ENCODE measurements around the gene SORCS1. TPM values are rescaled to one million over a fixed set of nuclear protein-coding genes. Genes with fewer than 3 reads are reported as not detected.

Gene SORCS1
- total and polyA plus RNA-seq, 2 donors (not counting 1 experiment from before 2014, with no cell fraction given) = under 0.01 to 0.01 TPM

DNA sequence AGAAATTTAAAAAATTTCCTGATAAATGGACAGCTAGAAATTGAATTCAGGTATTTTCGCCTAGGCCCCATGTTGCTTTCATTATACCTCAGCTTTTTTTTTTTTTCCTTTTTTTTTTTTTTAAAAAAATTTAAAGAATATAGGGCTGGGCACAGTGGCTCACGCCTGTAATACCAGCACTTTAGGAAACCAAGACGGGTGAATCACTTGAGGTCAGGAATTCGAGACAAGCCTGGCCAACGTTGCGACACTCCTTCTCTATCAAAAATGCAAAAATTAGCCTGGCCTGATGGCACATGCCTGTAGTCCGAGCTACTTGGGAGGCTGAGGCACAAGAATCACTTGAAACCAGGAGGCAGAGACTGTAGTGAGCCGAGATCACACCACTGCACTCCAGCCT lies 334.0 kb downstream of the SORCS1 start:
- Histone ChIP-seq H3K4me2 (ENCODE audit: extremely low read depth, insufficient read depth, low read length) (no peak overlapping the region), H2AFZ (ENCODE audit: low read length) (no peak overlapping the region), H3K27me3 (ENCODE audit: control insufficient read depth, insufficient read depth, low read length) (no peaks in the 10 kb centered on the region), H3K4me3 (replicated peaks in 1 of 4; ENCODE audit: control extremely low read depth in 1 of 4, insufficient read depth in 1 of 4, low read depth in 3 of 4, low read length in 4 of 4) (no peak overlapping the region), H3K36me3 (ENCODE audit: control insufficient read depth, insufficient read depth, low read length) (no peaks in the 10 kb centered on the region), H3K4me1 (ENCODE audit: control insufficient read depth, extremely low read depth, insufficient read depth, low read length) (no peaks in the 10 kb centered on the region), H3K27ac (ENCODE audit: insufficient read depth, low read length) (no peak overlapping the region), H3K9me3 (ENCODE audit: control insufficient read depth, insufficient read depth, low read depth, low read length) (no peaks in the 10 kb centered on the region), H4K20me1 (ENCODE audit: control insufficient read depth, extremely low read depth, insufficient read depth, low read length) (no peaks in the 10 kb centered on the region), H3K9ac (ENCODE audit: insufficient read depth, low read length) (no peak overlapping the region), H3K79me2 (ENCODE audit: control insufficient read depth, insufficient read depth, low read length) (no peaks in the 10 kb centered on the region)
- TF ChIP-seq EZH2 (IDR thresholded peaks at IDR 0.05; ENCODE audit: low read length, missing control alignments) = no peak
- TF ChIP-seq, protein P1, sequence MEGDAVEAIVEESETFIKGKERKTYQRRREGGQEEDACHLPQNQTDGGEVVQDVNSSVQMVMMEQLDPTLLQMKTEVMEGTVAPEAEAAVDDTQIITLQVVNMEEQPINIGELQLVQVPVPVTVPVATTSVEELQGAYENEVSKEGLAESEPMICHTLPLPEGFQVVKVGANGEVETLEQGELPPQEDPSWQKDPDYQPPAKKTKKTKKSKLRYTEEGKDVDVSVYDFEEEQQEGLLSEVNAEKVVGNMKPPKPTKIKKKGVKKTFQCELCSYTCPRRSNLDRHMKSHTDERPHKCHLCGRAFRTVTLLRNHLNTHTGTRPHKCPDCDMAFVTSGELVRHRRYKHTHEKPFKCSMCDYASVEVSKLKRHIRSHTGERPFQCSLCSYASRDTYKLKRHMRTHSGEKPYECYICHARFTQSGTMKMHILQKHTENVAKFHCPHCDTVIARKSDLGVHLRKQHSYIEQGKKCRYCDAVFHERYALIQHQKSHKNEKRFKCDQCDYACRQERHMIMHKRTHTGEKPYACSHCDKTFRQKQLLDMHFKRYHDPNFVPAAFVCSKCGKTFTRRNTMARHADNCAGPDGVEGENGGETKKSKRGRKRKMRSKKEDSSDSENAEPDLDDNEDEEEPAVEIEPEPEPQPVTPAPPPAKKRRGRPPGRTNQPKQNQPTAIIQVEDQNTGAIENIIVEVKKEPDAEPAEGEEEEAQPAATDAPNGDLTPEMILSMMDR (conservative IDR thresholded peaks at IDR 0.05 in 1 of 2, IDR thresholded peaks at IDR 0.05 in 1 of 2; ENCODE audit: low read depth in 1 of 2, low read length in 2 of 2) = no peak
- DNase-seq (ENCODE audit: low read depth in 2 of 2) = no peak

DNA sequence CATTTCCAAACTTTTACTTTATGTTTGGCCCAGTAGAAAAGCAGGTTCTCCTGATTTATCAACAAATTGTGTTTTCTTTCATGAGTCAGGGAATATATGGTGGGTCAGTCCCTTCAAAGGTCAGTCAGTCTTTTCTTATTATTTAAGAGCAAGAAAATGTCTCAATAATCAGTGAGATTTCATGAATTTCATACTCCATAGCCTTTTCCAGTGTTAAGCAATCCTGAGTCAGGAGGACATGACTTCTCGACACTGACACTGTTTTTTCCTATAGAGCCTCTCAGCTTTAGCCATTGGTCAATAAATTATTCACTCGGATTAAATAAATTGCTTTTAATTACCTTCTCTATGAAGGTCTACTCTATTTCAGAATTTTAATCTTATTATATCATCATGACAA lies 334.5 kb downstream of the SORCS1 start:
- Histone ChIP-seq H2AFZ (ENCODE audit: low read length) (no peak overlapping the region), H3K4me1 (ENCODE audit: control insufficient read depth, extremely low read depth, insufficient read depth, low read length) (no peaks in the 10 kb centered on the region), H3K79me2 (ENCODE audit: control insufficient read depth, insufficient read depth, low read length) (no peaks in the 10 kb centered on the region), H3K27ac (ENCODE audit: insufficient read depth, low read length) (no peak overlapping the region), H4K20me1 (ENCODE audit: control insufficient read depth, extremely low read depth, insufficient read depth, low read length) (no peaks in the 10 kb centered on the region), H3K4me2 (ENCODE audit: extremely low read depth, insufficient read depth, low read length) (no peak overlapping the region), H3K9ac (ENCODE audit: insufficient read depth, low read length) (no peak overlapping the region), H3K27me3 (ENCODE audit: control insufficient read depth, insufficient read depth, low read length) (no peaks in the 10 kb centered on the region), H3K4me3 (replicated peaks in 1 of 4; ENCODE audit: control extremely low read depth in 1 of 4, insufficient read depth in 1 of 4, low read depth in 3 of 4, low read length in 4 of 4) (no peak overlapping the region), H3K9me3 (ENCODE audit: control insufficient read depth, insufficient read depth, low read depth, low read length) (no peaks in the 10 kb centered on the region), H3K36me3 (ENCODE audit: control insufficient read depth, insufficient read depth, low read length) (no peaks in the 10 kb centered on the region)
- TF ChIP-seq, protein P1 (conservative IDR thresholded peaks at IDR 0.05 in 1 of 2, IDR thresholded peaks at IDR 0.05 in 1 of 2; ENCODE audit: low read depth in 1 of 2, low read length in 2 of 2) = no peak
- no peak for DNase-seq (ENCODE audit: low read depth in 2 of 2)

DNA sequence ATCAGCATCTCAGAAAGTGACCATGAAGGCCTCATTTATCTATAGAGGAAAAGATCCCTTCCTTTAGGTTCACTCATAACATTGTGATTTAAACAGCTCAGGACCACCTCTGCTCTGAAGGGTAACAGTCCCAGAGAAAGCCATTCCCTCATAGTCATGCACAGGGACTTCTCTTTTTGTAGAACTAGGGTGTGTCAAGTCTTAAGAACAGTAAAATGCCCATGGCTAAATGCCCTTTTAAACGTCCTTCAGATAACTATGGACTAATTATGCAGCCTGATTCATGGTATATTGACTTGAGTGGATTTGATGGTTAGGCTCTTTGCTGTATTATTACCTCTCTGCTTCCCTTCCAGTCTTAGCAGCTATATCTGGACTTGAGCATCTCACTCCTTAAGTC lies 337.8 kb downstream of the SORCS1 start:
- H3K27ac ChIP-seq (ENCODE audit: insufficient read depth, low read length) = no peak overlapping the region
- no peaks in the 10 kb centered on the region for H3K27me3 ChIP-seq (ENCODE audit: control insufficient read depth, insufficient read depth, low read length)
- no peak overlapping the region for H3K4me2 ChIP-seq (ENCODE audit: extremely low read depth, insufficient read depth, low read length)
- no peaks in the 10 kb centered on the region for H3K36me3 ChIP-seq (ENCODE audit: control insufficient read depth, insufficient read depth, low read length)
- no peaks in the 10 kb centered on the region for H3K4me1 ChIP-seq (ENCODE audit: control insufficient read depth, extremely low read depth, insufficient read depth, low read length)
- no peak overlapping the region for H3K9ac ChIP-seq (ENCODE audit: insufficient read depth, low read length)
- TF ChIP-seq, protein P1 (conservative IDR thresholded peaks at IDR 0.05 in 1 of 2, IDR thresholded peaks at IDR 0.05 in 1 of 2; ENCODE audit: low read depth in 1 of 2, low read length in 2 of 2) = no peak
- TF ChIP-seq EZH2 (IDR thresholded peaks at IDR 0.05; ENCODE audit: low read length, missing control alignments) = no peak
- no peaks in the 10 kb centered on the region for H4K20me1 ChIP-seq (ENCODE audit: control insufficient read depth, extremely low read depth, insufficient read depth, low read length)
- no peaks in the 10 kb centered on the region for H3K79me2 ChIP-seq (ENCODE audit: control insufficient read depth, insufficient read depth, low read length)
- DNase-seq (ENCODE audit: low read depth in 2 of 2) = no peak
- no peak overlapping the region for H2AFZ ChIP-seq (ENCODE audit: low read length)
- H3K4me3 ChIP-seq (replicated peaks in 1 of 4; ENCODE audit: control extremely low read depth in 1 of 4, insufficient read depth in 1 of 4, low read depth in 3 of 4, low read length in 4 of 4) = no peak overlapping the region
- H3K9me3 ChIP-seq (ENCODE audit: control insufficient read depth, insufficient read depth, low read depth, low read length) = no peaks in the 10 kb centered on the region
